Measurements from ENCODE around the gene ZCCHC14. TPM values are rescaled to one million over a fixed set of nuclear protein-coding genes. Genes with fewer than 3 reads are reported as not detected.

ZCCHC14 gene
- total RNA-seq, 1 donor from 2014 or later: 42.4 TPM

DNA sequence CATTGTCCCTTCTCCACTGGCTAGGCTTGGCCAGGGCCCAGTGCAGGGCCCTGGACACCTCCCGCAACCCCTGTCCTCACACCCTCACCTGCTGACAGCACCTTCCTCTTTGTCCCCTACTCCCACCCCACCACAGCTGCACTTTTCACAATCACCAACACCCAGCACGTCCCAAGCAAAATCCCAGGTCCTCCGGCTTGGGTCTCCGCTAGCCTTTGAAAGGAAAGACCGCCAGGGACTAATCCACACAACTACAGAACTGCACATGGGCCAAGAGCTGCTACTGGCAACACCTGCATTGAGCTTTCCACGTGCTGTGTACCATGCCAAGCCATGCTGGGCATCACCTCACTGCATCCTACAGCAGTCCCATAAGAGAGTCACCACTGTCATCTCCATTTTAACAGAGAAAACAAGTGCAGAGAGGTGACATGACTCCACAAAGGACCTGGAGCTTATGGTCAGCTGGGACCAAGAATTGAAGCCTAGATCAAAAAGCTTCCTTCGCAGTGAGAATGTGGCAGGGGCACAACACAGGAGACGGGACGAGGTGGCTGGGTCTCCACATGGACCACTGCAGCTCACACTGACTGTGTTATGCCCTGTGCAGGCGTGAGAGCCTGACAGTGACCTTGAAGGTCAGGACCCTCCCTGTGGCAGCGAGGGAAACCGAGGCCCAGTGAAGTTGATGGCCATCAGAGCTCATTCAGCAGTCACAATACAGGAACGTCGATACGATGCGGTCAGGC, 131.8 kb downstream of the ZCCHC14 start:
- Mint-ChIP-seq H3K4me1 (ENCODE audit: low read depth) (peaks cover 10% of the 10 kb centered on the region), H3K9me3 (ENCODE audit: low read depth) (no peaks in the 10 kb centered on the region), H3K36me3 (ENCODE audit: insufficient read depth) (peaks cover 19% of the 10 kb centered on the region), H3K27ac (peak overlapping the region; percentile 37), H3K27me3 (no peaks in the 10 kb centered on the region), H3K4me3 (ENCODE audit: low read depth) (no peak overlapping the region)
- no peak for DNase-seq (ENCODE audit: low spot score, unreplicated experiment)
- TF ChIP-seq, protein P1, sequence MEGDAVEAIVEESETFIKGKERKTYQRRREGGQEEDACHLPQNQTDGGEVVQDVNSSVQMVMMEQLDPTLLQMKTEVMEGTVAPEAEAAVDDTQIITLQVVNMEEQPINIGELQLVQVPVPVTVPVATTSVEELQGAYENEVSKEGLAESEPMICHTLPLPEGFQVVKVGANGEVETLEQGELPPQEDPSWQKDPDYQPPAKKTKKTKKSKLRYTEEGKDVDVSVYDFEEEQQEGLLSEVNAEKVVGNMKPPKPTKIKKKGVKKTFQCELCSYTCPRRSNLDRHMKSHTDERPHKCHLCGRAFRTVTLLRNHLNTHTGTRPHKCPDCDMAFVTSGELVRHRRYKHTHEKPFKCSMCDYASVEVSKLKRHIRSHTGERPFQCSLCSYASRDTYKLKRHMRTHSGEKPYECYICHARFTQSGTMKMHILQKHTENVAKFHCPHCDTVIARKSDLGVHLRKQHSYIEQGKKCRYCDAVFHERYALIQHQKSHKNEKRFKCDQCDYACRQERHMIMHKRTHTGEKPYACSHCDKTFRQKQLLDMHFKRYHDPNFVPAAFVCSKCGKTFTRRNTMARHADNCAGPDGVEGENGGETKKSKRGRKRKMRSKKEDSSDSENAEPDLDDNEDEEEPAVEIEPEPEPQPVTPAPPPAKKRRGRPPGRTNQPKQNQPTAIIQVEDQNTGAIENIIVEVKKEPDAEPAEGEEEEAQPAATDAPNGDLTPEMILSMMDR (IDR thresholded peaks at IDR 0.05; ENCODE audit: unreplicated experiment): no peak

DNA sequence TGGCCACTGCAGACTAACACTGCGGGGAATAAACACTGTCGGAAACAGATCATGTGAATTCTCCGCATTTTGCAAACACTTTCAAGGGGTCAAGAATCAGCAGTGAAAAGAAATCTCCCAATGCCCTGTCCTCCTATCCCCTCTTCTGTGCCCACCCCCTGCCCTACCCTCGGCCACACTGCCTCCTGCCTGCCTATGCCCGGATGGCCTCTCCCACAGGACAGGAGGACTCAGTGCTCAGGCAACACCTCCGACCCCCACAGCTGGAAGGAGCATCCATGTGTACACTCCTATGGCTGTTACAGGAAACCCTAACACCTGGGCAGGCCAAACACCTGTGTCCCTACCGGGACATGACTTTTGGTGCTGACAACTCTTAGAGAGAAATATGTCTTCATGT, 133.7 kb downstream of the ZCCHC14 start:
- H3K27ac Mint-ChIP-seq: no peak overlapping the region
- DNase-seq (ENCODE audit: low spot score, unreplicated experiment): no peak
- TF ChIP-seq, protein P1 (IDR thresholded peaks at IDR 0.05; ENCODE audit: unreplicated experiment): no peak
- no peak overlapping the region for H3K4me3 Mint-ChIP-seq (ENCODE audit: low read depth)
- H3K36me3 Mint-ChIP-seq (ENCODE audit: insufficient read depth): peaks cover 21% of the 10 kb centered on the region
- no peaks in the 10 kb centered on the region for H3K27me3 Mint-ChIP-seq
- no peaks in the 10 kb centered on the region for H3K9me3 Mint-ChIP-seq (ENCODE audit: low read depth)
- H3K4me1 Mint-ChIP-seq (ENCODE audit: low read depth): peaks cover 8% of the 10 kb centered on the region

DNA sequence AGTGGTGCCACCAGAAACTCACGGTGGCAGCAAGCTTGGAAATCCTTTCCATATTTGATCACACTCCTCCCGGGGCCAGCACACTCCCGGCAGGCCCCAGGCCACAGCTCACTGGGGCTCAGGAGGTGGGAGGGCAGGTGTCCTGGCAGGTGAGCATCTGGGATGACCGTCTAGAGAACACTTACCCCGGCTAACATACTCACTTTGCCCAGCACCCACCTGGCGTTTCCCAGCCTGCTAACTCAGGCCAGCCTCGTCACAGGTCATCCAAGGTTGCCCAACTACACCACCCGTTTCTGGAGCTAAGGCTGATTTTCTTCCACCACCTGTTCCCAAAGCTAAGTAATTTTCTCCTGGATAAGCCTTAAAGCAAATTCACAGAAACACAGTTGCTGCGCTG, 134.1 kb downstream of the ZCCHC14 start:
- Mint-ChIP-seq H3K36me3 (ENCODE audit: insufficient read depth) (peaks cover 21% of the 10 kb centered on the region), H3K4me3 (ENCODE audit: low read depth) (no peak overlapping the region), H3K27me3 (no peaks in the 10 kb centered on the region), H3K9me3 (ENCODE audit: low read depth) (no peaks in the 10 kb centered on the region), H3K4me1 (ENCODE audit: low read depth) (peaks cover 4% of the 10 kb centered on the region), H3K27ac (no peak overlapping the region)
- TF ChIP-seq, protein P1 (IDR thresholded peaks at IDR 0.05; ENCODE audit: unreplicated experiment): no peak
- DNase-seq (ENCODE audit: low spot score, unreplicated experiment): no peak

DNA sequence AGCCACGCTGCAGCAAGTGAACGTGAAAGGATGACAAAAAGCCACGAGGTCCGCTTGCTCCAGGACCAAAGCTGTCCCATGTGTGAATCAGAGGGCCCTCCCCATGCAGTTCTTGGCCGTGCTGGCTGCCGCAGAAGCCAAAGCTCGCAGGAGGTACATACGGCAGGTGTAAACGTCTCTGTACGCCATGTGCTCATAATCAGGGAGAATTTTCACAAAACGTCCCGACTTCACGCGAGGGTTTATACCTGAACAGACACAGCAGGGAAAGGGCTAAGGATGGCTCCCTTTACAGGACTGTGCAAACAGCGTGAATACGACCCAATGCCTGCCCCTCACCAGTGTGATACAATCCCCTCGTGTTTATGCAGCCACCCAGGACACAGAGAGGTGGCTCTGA, 134.6 kb downstream of the ZCCHC14 start:
- no peak overlapping the region for H3K27ac Mint-ChIP-seq

DNA sequence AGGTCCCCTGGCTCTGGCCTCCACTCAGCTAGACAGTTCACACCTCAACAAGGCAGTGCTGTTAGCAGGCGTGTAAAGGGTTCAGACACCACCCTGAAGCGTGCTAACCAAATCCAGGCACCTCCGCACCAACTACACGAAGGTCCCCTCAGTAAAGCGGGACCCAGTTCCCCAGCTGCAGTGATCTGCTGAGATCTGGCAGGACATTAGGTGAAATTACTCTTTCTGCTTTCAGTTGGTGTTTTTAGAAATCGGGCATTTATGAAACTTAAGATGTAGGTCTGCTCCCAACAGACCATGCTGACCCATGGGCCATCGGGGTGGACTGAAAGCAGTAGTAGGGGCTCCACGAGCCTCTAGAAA, 136.4 kb downstream of the ZCCHC14 start:
- peaks cover 19% of the 10 kb centered on the region for H3K36me3 Mint-ChIP-seq (ENCODE audit: insufficient read depth)

More for the DNA sequence above, 134.6 kb downstream of the ZCCHC14 start:
- H3K4me3 Mint-ChIP-seq (ENCODE audit: low read depth): no peak overlapping the region
- DNase-seq (ENCODE audit: low spot score, unreplicated experiment): no peak
- H3K4me1 Mint-ChIP-seq (ENCODE audit: low read depth): no peaks in the 10 kb centered on the region
- H3K36me3 Mint-ChIP-seq (ENCODE audit: insufficient read depth): peaks cover 21% of the 10 kb centered on the region
- H3K27me3 Mint-ChIP-seq: no peaks in the 10 kb centered on the region
- H3K9me3 Mint-ChIP-seq (ENCODE audit: low read depth): no peaks in the 10 kb centered on the region
- TF ChIP-seq, protein P1 (IDR thresholded peaks at IDR 0.05; ENCODE audit: unreplicated experiment): no peak

More for the DNA sequence above, 136.4 kb downstream of the ZCCHC14 start:
- Mint-ChIP-seq H3K4me1 (ENCODE audit: low read depth) (no peaks in the 10 kb centered on the region), H3K27ac (no peak overlapping the region), H3K4me3 (ENCODE audit: low read depth) (no peak overlapping the region), H3K27me3 (no peaks in the 10 kb centered on the region), H3K9me3 (ENCODE audit: low read depth) (no peaks in the 10 kb centered on the region)
- no peak for DNase-seq (ENCODE audit: low spot score, unreplicated experiment)
- TF ChIP-seq, protein P1 (IDR thresholded peaks at IDR 0.05; ENCODE audit: unreplicated experiment): no peak

Other genes starting within 250 kb of the ZCCHC14 start
- 4.7 and 5.5 TPM in 2 replicates for gene C16orf95, start 175.6 kb downstream of the ZCCHC14 start, total RNA-seq
- gene FBXO31, start 109.2 kb downstream of the ZCCHC14 start, total RNA-seq: 21.6 and 23.5 TPM in 2 replicates
- 44.1 and 46.2 TPM in 2 replicates for gene MAP1LC3B, start 100.7 kb downstream of the ZCCHC14 start, total RNA-seq
- 23.1 and 26.4 TPM in 2 replicates for gene JPH3, start 109.5 kb upstream of the ZCCHC14 start, total RNA-seq

Data from progenitor cell of endocrine pancreas (in vitro differentiated cells).